Measurements from ENCODE around the gene TM4SF5.

GRCh38 chr17:4733073-4733531, 38.6 kb upstream of the TM4SF5 start:
- no peak for TF ChIP-seq EP300 (IDR thresholded peaks at IDR 0.05; ENCODE audit: borderline replicate concordance in 1 of 2, low read depth in 2 of 2, low read length in 2 of 2)
- TF ChIP-seq EZH2 (IDR thresholded peaks at IDR 0.05; ENCODE audit: low read depth, low read length, severe bottlenecking), result no peak
- peak; percentile 16 to 39 (median 17); a peak in 3 of 4 replicates for TF ChIP-seq CTCF (IDR thresholded peaks at IDR 0.05; ENCODE audit: control extremely low read depth in 1 of 3, insufficient read depth in 1 of 3, low read depth in 1 of 3, low read length in 3 of 3)
- TF ChIP-seq RAD21 (IDR thresholded peaks at IDR 0.05 in 1 of 2, conservative IDR thresholded peaks at IDR 0.05 in 1 of 2; ENCODE audit: low read depth in 2 of 2, low read length in 2 of 2), result peak in 1 of 2 experiments; percentile 39; a peak in 2 of 4 replicates
